ENCODE results near the gene TTC3. TPM values are rescaled to one million over a fixed set of nuclear protein-coding genes. Genes with fewer than 3 reads are reported as not detected.

TTC3 gene
- total RNA-seq, 1 experiment from 2014 or later, result 29.0 TPM

DNA sequence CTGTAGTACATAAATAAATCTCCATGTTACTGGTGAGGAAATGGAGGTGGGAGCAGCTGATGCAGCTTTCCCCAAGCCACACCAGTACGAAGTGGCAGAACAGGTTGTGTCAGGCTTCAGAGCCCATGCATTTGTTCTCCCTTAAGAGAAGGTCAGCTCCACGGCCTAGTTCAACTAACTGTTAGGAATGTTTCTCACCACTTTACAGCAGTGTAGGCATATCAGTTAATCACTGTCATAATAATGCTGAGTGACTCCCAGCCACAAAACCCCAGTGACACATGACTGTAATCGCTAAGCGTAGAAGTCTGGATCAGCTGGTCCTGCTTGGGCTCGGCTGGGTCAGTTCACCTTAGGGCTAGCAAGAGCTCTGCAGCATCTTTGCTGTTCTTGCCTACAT lies 103.7 kb downstream of the TTC3 start:
- TF ChIP-seq ARID4B (CRISPR knock-in tag; IDR thresholded peaks at IDR 0.05; ENCODE audit: borderline replicate concordance) (no peak), ATF1 (CRISPR knock-in tag; IDR thresholded peaks at IDR 0.05) (no peak)
- POLR2A ChIA-PET, result interaction anchor here (1.1 kb wide), 1 partner anchor 91 kb away, joined by 3 read pairs; no protein-coding TSS in a partner anchor
- DNase-seq (ENCODE audit: low spot score), result no peak
- H3K4me3 Mint-ChIP-seq, result no peak overlapping the region
- peaks cover 15% of the 10 kb centered on the region for H3K36me3 Mint-ChIP-seq
- ATAC-seq, result peak; percentile 47; the same call in 1 of the 2 replicates
- no peaks in the 10 kb centered on the region for H3K27me3 Mint-ChIP-seq (ENCODE audit: low read depth)
- H3K4me1 Mint-ChIP-seq, result peaks cover 5% of the 10 kb centered on the region; the same call in 1 of the 2 replicates
- H3K9me3 Mint-ChIP-seq, result peaks cover 5% of the 10 kb centered on the region; the same call in 1 of the 2 replicates
- CTCF ChIA-PET, result interaction anchor here (0.8 to 1.3 kb wide), 2 partner anchors 10 to 69 kb away, joined by 3 to 5 read pairs; no protein-coding TSS in a partner anchor
- 0 out of 2 replicates have a peak overlapping the region, but pooled peaks have one; percentile 21 for H3K27ac Mint-ChIP-seq

DNA sequence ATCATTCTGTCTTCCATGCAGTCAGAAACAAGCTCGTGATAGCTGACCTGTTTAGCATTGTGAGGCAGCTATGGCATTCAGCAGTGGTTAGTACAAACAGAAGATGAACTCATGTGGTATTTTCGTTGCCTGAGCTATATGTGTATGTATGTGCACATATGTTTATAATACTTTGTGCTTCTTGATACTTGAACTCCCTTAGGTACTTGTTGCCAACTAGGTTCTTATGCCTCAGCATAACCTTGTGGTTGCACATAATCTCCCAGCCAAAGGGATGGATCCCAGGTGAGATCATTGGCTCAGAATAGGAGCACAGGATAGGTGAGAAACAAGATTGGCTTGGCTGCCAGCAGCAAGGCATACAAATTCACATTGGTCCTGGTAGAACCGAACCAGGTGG lies 108.0 kb downstream of the TTC3 start:
- H3K27ac Mint-ChIP-seq, result no peak overlapping the region
- DNase-seq (ENCODE audit: low spot score), result no peak
- H3K4me3 Mint-ChIP-seq, result no peak overlapping the region
- H3K4me1 Mint-ChIP-seq, result peaks cover 5% of the 10 kb centered on the region; the same call in 1 of the 2 replicates
- peaks cover 7% of the 10 kb centered on the region for H3K36me3 Mint-ChIP-seq
- POLR2A ChIA-PET, result no interaction called here
- no peak for TF ChIP-seq SMAD4 (CRISPR knock-in tag; IDR thresholded peaks at IDR 0.05)
- no peaks in the 10 kb centered on the region for H3K27me3 Mint-ChIP-seq (ENCODE audit: low read depth)
- CTCF ChIA-PET, result no interaction called here
- ATAC-seq, result no peak
- H3K9me3 Mint-ChIP-seq, result peaks cover 5% of the 10 kb centered on the region; the same call in 1 of the 2 replicates

GRCh38 chr21:37182222-37182621 lies 109.2 kb downstream of the TTC3 start:
- Mint-ChIP-seq H3K9me3 (peaks cover 5% of the 10 kb centered on the region; the same call in 1 of the 2 replicates), H3K27ac (no peak overlapping the region), H3K36me3 (peaks cover 7% of the 10 kb centered on the region), H3K4me3 (no peak overlapping the region), H3K4me1 (no peaks in the 10 kb centered on the region), H3K27me3 (ENCODE audit: low read depth) (no peaks in the 10 kb centered on the region)
- CTCF ChIA-PET, result no interaction called here
- no peak for DNase-seq (ENCODE audit: low spot score)
- no peak for ATAC-seq
- POLR2A ChIA-PET, result no interaction called here
- TF ChIP-seq PRDM15 (CRISPR knock-in tag; IDR thresholded peaks at IDR 0.05) (no peak), MYBL2 (CRISPR knock-in tag; IDR thresholded peaks at IDR 0.05) (no peak), GRHL2 (CRISPR knock-in tag; IDR thresholded peaks at IDR 0.05; ENCODE audit: insufficient replicate concordance, severe bottlenecking) (no peak), JAZF1 (CRISPR knock-in tag; IDR thresholded peaks at IDR 0.05) (no peak), ZNF232 (CRISPR knock-in tag; IDR thresholded peaks at IDR 0.05) (no peak), ZNF263 (CRISPR knock-in tag; IDR thresholded peaks at IDR 0.05; ENCODE audit: low read depth) (no peak)
- TF ChIP-seq, protein P1, sequence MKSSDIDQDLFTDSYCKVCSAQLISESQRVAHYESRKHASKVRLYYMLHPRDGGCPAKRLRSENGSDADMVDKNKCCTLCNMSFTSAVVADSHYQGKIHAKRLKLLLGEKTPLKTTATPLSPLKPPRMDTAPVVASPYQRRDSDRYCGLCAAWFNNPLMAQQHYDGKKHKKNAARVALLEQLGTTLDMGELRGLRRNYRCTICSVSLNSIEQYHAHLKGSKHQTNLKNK (CRISPR knock-in tag; IDR thresholded peaks at IDR 0.05), result no peak

GRCh38 chr21:37183749-37184148 lies 110.7 kb downstream of the TTC3 start:
- CTCF ChIA-PET, result no interaction called here
- peaks cover 5% of the 10 kb centered on the region; the same call in 1 of the 2 replicates for H3K9me3 Mint-ChIP-seq
- no peaks in the 10 kb centered on the region for H3K27me3 Mint-ChIP-seq (ENCODE audit: low read depth)
- no peak overlapping the region for H3K4me3 Mint-ChIP-seq
- DNase-seq (ENCODE audit: low spot score) (no peak), ATAC-seq (no peak)
- no peaks in the 10 kb centered on the region for H3K4me1 Mint-ChIP-seq
- peaks cover 7% of the 10 kb centered on the region for H3K36me3 Mint-ChIP-seq
- H3K27ac Mint-ChIP-seq, result no peak overlapping the region
- POLR2A ChIA-PET, result interaction anchor here (0.6 kb wide), 1 partner anchor 1666 kb away, joined by 4 read pairs; no protein-coding TSS in a partner anchor
- no peak for TF ChIP-seq NR3C1 (CRISPR knock-in tag; conservative IDR thresholded peaks at IDR 0.05; ENCODE audit: low read depth)
- no peak for TF ChIP-seq ZBTB21 (CRISPR knock-in tag; IDR thresholded peaks at IDR 0.05; ENCODE audit: borderline replicate concordance)
- no peak for TF ChIP-seq NR2C2 (CRISPR knock-in tag; IDR thresholded peaks at IDR 0.05)
- no peak for TF ChIP-seq CREB1 (CRISPR knock-in tag; IDR thresholded peaks at IDR 0.05)
- no peak for TF ChIP-seq PRDM15 (CRISPR knock-in tag; IDR thresholded peaks at IDR 0.05)
- no peak for TF ChIP-seq GRHL2 (CRISPR knock-in tag; IDR thresholded peaks at IDR 0.05; ENCODE audit: insufficient replicate concordance, severe bottlenecking)

Data from WTC11 (cell line).